ENCODE data around the gene ARPC1B.
A peak's percentile ranks its signal among the peaks of the same experiment; 100 is the strongest.
"Not testable (repeated sequence)": the region's sequence is repeated elsewhere in the genome, so short reads cannot be mapped to it uniquely, and the experiment has no call there.

Gene ARPC1B

DNA sequence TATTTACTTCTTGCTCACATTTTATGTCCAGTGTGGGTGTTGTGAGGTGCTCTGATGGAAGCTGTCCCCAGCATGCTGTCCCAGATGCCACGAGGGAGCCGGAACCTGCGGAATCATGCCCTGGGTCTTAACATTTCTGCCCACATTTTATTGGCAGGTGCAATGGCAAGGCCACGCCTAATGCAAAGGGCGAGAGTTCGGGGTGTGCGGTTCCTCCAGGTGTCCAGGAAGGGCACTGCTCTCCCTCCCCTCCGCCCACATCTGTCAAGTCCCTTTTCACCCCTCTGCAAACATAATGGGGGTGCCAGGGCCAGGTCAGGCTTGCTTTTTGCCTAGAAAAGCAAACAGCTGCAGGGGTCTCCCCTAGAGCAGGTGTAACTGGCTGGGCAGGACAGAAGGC, 17.5 kb downstream of the ARPC1B start:
- no peak for DNase-seq

DNA sequence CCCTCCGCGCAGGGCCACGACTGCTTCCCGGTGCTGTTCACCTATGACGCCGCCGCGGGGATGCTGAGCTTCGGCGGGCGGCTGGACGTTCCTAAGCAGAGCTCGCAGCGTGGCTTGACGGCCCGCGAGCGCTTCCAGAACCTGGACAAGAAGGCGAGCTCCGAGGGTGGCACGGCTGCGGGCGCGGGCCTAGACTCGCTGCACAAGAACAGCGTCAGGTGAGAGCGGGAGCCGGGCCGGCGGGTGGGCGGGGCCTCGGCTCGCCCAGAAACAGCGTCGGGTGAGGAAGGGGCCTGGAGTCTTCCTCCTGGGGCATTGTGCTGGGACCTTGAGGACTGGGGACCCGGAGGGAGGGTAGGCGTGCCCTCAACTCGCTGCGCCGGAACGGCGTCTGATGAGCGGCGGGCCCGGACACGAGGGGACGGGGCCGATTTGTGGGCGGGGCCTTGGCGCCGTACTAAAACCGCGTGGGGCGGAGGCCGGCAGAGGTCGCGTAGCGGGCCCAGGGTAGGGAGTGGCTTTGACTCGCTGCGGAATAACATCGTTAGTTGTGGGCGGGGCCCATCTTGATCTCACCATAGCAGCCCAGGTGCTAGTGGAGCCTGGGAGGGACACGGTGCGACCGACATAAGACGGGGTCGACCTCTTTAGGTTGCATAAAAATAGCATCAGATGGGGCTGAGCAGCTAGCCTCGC, 18.3 kb downstream of the ARPC1B start:
- DNase-seq = peak; percentile 63

DNA sequence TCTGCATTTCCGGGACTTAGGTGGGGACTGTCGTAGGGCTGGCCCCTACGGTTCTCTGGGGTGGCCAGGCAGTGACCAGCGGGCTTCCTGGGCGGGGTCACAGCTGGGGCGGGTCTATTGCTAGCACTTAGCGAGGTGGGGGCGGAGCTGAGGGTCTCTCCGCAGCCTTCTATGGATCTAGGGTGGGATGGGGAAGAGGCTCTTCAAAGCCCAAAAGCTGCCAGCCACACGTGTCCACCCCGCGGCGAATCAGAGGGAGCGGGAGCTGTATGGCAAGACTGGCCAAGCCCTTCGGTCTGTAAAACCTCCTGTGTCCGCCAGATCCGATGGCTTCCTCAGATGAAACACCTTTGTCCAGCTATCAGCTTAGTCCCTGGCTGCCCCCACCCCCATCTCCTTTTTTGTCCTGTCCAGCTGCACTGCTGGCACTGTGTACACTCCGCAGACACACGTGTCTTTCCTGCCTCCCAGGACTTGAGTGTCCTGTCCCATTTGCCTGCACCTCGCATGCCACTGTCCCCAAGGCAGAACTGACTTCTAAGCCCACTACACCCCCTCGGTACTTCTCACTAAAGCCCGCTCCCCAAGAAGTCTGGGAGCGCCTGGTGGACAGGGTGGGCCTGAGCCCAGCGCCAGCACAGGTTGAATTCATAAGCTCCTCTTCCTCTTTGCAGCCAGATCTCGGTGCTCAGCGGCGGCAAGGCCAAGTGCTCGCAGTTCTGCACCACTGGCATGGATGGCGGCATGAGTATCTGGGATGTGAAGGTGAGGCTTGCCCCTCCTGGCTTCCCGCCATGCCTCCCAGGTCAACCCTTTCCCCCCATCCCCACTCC, 19.0 kb downstream of the ARPC1B start:
- peak; percentile 43 for DNase-seq

DNA sequence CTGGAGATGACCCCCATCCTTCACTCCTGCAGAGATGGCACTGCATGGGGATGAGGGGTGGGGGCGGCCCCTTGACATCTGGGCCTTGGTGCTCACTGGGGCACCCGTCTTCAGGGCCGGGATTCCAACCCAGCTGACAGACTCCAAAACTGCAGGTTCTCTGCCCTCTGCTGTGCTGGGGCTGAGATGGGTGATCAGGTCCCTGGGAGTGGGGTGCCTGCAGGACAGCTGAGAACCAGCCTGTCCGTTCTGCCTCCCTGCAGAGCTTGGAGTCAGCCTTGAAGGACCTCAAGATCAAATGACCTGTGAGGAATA, 19.6 kb downstream of the ARPC1B start:
- no peak for DNase-seq

DNA sequence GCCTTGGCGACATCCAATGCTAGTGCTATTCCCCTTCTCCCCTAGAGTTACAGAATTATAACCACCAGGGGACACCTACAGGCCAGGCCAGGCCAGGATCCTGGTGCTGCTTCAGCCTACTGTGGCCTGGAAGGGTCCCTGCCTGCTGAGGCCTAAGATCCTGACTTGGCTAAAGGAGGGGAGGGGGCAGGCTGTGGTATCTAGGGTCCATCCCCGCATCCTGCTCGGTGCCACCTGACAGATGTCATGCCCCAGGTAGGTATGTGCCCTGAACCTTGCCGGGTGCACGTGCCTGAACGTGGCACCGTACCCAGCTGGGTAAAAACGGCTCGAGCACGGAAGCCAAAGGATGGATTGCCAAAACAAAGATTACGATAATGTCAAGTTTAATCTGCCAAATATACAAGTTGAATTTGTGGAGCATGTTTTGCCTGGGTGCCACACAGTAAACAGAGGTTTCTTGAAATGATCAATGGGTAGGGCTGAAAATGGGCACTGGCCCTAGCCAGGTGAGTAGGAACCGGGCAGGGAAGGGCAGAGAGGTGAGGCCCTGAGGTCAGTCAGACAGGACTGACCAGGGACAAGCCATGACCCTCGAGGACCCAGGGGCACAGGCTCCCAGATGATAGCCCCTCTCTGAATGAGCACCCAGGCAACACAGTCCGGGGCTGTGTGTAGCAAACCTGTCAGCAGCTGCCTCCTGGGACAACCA, 21.2 kb downstream of the ARPC1B start:
- DNase-seq = no peak

DNA sequence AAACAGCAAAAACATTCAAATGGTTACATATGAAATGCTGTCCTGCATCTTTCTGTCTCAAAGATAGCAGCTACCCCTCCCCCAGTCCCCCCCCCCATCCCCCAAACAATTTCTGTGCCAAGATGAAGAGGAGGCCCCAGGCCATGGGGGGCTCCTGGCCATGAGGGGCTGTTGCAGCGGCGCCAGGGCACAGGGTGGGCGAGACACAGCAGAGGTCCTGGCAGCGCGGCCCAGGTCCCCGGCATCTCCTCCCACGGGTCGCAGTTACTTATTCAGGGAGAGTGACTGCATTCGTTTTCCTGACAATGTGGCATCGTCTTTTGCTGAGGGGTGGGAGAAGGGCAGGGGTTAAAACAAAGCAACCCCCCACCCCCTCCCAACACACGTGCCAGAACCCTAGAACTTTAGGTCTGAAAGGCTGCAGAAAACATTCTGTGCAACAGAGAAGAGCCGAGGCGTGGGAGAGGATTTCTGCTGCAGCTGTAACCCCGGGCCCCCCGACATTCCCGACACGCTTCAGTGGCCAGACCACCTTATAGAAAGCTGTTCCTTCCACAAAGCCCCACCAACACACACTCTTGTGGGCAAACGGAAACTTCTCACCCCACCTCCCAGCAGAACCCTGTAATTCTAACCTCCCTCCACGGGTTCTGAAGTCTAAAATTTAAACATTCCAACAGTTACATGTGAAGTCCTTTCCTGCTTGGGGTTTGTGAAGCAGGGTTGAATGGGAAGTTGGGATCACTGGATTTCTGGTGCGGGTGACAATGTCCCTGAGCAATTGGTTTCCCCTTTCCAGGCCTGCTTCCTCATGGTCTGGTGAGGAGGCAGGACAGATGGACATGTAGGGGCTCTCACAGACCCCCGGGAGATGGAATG, 22.1 kb downstream of the ARPC1B start:
- no peak for DNase-seq

DNA sequence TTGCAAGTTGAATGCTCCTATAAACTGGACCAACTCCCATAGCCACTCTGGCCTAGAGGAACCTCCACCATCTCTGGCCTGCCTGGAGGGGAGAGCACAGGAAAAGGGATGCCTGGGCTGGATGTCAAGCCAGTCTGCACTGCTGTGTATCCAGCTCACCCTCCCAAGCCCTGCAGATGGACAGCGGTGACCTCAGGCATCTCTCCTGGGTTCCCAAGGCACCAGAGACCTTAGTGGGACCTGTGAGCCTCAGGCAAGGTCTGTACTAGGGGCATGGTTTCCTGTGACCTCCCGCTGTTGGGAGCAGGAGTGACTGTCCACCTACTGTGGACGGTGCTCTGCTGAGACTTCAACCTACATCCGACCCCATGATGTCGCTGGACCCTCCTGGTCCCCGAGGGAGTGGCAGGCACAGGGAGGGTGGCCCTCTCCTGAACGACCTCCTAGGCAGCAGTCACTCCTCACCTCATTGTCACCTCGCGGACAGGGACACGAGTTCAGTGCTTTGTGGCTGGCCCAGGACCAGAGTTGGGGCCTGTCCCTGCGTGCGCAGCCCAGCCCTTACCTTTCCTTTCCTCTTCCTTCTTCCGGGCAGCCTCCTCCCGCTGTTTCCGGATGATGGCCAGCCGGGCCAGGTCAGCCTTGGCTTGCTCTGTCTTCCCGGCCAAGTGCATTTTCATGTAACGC, 22.9 kb downstream of the ARPC1B start:
- DNase-seq = no peak

DNA sequence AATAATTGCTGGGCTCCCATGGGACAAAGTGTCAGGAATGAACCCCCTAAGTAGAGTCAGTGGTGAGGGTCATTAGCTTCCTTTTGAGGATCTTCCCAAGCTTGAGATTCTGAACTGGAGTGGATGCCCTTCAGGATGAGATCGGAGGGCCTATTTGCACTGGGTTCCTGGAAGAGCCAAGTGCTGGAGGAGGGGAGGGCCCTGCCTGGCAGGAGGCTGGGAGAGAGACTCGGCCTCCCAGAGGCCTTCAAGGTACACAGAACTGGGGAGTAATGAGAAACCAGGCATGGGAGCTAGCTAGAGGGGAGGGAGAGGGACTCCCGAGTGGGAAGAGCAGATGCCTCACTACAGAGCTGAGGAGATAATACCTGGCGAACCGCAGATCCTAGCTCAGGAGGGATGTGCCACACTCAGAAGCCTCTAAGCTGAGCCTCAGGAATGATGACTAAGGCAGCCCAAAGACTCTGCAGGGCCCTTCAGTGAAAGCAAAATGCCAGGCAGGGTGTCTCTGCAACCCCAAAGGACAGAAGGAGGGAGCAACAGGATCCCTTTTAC, 24.4 kb downstream of the ARPC1B start:
- no peak for DNase-seq

DNA sequence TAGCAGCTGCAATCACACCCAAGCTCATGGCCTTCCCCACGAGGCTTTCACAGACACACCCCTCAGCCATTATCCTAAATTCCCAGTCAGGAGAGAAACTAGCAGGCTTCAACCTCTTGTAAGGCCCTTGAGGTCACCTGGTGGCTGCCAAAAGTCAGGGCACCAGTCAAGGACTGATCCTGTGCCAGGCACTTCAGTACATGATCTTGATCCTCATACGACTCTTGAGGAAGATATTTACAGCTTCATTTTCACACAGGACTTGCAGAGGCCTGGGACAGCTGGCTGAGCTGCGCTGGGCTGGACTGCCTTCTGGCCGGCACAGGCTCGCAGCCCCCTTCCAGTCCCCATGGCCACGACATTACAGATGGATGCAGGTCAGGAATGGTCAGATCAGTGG, 25.1 kb downstream of the ARPC1B start:
- no peak for DNase-seq

DNA sequence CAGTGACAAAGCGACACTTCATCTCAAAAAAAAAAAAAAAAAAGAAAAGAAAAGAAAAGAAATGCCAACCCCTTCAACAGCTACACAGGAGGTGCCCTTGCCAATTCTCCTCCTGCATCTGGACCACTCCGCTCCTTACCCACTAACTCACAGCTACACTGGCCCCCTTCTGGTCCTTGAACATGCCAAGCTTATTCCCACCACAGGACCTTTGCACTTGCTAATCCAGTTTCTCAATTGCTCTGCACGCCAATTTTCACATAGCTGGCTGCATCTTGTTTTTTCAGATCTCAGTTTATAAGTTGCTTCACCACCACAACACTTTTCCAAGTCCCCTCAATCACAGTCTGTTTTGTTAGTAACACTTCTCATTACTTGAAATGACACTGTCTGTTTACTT, 28.3 kb downstream of the ARPC1B start:
- no peak for DNase-seq

DNA sequence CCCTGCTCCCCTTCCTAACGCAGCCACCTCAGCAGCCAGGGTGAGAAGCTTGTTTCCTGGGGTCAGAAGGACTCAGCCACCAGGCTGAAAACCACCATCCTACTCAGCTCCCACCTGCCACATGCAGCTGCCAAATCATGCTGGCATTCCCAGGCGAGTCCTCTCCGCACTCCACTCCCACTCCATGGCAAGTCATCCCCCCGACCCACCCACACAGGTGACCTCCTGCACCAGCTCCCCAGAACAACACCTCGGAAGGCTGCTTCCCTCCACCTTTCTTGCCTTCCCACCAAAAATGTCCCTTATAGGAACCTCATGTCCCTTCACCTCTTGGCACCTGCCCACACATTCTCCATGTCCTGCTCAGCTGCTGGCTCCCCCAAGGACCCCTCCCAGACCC, 29.2 kb downstream of the ARPC1B start:
- no peak for DNase-seq

DNA sequence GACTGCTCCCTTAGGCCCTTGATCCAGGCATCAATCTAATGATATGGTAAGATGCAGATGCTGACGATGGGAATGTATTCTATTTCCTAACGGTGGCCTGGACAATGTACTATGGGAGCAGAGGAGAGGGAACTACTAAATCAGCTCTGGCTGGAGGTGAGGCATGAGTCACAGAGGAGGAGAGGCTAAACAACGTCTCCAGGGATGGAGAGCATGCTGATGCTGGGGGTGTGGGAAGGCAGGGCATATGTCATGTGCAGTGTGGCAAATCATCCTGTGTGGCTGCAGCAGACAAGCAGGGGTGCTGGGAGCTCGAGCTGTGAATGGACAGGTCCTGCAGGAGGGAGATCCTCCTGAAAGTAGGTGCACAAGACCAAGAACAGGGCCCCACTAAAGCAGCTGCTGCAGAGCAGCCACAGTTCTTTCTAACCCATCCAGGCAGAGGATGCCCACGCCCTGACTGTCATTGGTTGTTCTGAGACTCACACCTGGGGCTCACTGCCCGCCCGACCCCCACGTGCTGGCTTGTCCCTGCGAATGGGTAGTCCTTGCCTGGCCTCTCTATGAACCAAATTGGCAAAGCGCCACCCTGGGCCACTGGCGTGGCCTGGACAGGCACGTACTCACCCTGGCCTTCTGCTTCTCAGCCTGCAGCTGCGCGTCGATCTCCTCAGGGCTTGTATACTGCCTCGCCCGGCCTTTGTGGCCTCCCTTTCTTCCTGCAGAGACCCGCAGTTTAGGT, 29.9 kb downstream of the ARPC1B start:
- DNase-seq = no peak

DNA sequence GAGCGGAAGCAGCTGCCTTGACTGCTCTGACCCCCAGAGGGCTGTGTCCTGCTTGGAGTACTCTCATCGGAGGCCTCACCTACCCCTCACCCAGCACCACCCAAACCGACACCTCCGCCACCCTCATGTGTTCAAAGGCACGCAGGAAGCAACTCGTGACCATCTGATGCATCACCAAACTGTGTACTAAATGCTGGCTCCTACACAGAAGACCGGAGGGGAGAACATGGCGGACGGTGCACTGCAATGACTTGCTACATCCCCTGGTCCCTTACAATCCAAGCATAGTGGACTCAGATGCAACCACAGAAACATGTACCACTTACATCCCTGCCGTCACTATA, 30.4 kb downstream of the ARPC1B start:
- DNase-seq = no peak

DNA sequence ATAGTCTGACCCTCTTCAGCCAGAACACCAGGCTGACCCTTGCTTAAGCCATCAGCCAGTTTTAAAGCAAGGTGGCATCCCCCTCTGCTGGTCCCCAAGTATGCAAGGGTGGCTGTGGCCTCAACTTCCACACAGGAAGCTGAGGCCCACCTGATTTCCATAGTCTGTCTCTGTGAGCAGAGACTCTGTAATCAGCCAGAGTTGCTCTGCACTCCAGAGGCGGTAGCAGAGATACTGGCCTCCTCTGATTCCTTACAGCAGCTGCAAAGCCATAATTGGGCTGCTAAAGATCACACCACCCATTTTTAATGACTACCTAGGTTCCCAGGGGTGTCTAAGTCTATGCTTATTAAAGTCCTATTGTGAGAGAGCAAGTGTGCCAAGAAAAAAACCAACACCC, 32.0 kb downstream of the ARPC1B start:
- DNase-seq = no peak

DNA sequence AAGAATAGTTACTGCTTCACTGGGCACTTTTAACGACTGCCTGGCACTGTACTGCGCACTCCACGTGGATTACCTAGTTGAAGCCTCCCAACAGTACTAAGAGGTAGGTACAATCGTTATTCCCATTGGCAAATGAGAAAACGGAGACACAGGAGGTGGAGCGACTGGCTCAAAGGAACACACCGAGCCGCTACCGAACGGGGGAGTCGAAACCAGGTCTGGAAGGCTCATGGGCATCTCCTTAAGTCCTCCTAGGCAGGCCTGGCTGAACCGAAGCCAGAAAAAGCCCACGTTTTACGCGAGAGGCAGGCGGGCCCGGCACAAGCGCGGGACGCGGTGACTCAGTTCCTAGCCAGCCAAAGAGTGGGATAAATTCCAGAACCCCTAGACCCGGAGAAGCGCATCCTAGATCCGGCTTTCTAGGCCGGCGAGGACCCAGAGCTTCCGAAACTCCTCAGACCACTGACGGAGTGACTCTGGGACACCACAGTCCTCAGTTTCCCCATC, 33.4 kb downstream of the ARPC1B start:
- DNase-seq = peak; percentile 20

DNA sequence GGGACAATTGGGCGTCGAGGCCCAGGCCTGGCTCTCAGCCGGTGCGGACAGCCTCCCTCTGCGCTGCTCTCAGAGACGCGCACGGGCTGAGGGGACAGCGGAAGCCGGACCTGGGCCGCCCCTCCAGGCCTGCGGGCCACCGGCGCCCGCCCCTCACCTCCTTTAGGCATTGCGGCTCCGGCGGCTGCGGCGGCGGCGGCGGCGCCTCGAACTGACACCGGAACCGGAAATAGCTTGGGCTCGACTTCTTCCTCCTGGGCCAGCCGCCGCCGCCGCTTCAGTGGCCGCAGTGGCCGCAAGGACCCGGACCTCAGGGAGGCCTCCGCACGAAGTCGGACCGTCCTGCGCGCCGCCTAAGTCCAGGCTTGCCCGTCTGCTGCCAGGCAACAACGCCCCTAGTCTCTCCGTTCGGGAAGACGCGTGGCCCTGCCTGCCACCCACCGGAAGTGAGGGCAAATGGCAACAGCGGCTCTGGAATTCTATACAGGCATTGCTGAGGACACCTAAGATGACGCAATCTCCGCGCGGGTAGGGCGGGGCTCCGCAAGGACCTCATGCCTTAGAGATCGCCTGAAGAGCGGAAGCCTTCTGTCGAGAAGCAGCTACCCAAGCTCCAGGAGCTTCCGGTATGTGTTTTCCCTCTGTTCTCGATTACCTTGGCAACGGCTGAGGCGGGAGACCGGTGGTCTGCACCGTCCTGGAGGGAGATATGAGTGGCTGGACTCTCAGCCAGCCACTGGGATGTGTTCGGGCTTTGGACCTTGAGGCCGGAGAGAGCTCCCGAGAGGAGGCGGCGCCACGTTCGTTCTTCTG, 34.1 kb downstream of the ARPC1B start, which contains the start of the genes BUD31 and PDAP1:
Gene BUD31 (plus strand): TSS at position 591 of the 813 bp plus-strand sequence. CDS start 2,124 bp downstream, outside the sequence.
Gene PDAP1 (minus strand): TSS at position 219 of the 813 bp plus-strand sequence. CDS start 49 bp downstream, at position 170.
- peak; percentile 95 for DNase-seq

DNA sequence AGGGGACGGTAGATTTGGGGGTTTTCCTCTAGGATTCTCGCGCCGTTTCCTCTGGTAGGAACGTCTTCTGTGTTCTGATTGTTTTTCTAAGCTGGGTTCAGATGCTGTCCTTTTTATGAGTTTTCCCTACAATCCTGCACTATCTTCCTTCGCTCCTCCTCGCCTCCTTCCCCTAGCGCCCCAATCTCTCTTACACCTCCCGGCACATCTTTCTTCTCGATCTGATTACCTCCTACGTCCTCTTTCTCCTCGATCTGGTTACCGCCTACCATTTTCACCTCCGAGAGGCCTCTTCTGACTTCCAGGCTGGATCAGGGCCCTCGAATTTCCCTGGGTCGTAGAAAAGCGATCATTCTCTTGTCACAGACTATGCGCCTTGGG, 34.7 kb downstream of the ARPC1B start:
- DNase-seq = no peak

DNA sequence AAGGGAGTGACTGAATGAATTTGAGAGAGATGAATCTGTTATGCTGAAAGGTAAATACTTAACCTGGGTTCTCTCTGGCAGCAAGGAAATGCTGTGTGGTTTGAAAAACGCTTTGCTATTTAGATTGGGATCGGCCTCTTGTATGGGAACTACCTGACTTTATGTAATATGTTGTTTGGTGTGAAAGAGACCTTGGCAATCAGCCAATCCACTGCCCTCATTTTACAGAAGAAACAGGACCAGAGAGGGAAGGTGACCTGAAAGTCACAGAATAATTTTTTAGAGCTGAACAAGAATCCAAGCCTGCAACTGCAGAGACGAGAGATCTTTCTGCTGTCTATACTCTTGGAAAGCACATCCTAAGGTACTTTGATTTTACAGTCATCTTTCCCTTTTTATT, 35.3 kb downstream of the ARPC1B start:
- peak; percentile 10 for DNase-seq

DNA sequence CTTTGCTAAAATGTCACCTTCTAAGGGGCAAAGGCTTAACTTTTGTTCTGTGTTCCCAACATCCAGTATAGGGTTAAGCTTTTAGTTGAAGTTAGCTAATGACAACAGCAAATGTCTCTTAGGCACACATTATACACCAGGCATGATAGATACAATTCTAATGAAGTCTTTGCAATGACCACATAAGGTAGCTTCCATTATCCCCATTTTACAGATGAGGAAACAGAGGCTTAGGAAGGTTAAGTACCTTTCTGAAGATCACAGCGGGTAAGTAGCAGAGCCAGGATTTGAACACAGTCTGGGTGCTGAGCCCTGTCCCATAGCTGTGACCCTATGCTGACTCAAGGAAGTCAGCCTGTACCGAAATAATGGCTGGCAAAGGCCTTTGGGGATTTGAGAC, 36.1 kb downstream of the ARPC1B start:
- no peak for DNase-seq

DNA sequence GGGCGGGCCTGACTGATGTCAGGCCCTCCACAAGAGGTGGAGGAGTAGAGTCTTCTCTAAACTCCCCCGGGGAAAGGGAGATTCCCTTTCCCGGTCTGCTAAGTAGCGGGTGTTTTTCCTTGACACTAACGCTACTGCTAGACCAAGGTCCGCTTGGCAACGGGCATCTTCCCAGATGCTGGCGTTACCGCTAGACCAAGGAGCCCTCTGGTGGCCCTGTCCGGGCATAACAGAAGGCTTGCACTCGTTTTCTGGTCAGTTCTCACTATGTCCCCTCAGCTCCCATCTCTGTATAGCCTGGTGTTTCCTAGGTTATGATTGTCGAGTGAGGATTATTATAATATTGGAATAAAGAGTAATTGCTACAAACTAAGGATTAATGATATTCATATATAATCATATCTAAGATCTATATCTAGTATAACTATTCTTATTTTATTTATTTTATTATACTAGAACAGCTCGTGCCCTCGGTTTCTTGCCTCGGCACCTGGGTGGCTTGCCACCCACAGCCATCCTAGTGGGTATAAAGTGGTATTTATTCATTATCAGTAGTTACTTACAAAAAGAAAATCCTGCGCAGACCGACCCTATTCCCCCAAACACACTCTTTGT, 41.1 kb downstream of the ARPC1B start:
- DNase-seq = not testable (repeated sequence)

Data from NCI-H345 (cell line).